K562 (cell line): ENCODE results near the gene STOML3. TPM values are rescaled to one million over a fixed set of nuclear protein-coding genes. Genes with fewer than 3 reads are reported as not detected.

ENCODE experiments used
- CBFA2T3 ChIP-seq: fragments of 450-650 bp; IDR thresholded peaks from 2 replicates; pipeline ENCODE4 v1.6.1; 2017
- CCNT2 ChIP-seq: IDR thresholded peaks from 2 replicates; pipeline ENCODE4 v1.6.1; 2011; ENCODE audit warnings: borderline replicate concordance, low read depth, mild to moderate bottlenecking, moderate library complexity, mixed read lengths, low read length; ENCODE audit not compliant: insufficient read length; ENCODE audit errors: extremely low read depth
- DMBX1 ChIP-seq: fragments of 250-450 bp; sonication (Bioruptor Pico); IDR thresholded peaks from 2 replicates; pipeline ENCODE4 v1.8.0; 2022; ENCODE audit warnings: inconsistent platforms, mild to moderate bottlenecking, moderate library complexity, borderline replicate concordance
- FOXM1 ChIP-seq, 2 experiments: fragments of 450-650 bp in 1 of 2; sonication (generic) in 1 of 2; formaldehyde crosslinking in 1 of 2; IDR thresholded peaks; 2 replicates each; pipeline versions ENCODE4 v1.6.1 to v1.9.0; 2017 to 2022; ENCODE audit warnings: low read depth in 2 of 2, mild to moderate bottlenecking in 2 of 2, missing genetic modification reagents in 1 of 2, moderate library complexity in 1 of 2
- GATAD2B ChIP-seq: fragments of 450-650 bp; IDR thresholded peaks from 2 replicates; pipeline ENCODE4 v1.6.1; 2017; ENCODE audit warnings: mild to moderate bottlenecking, borderline replicate concordance
- HDAC2 ChIP-seq: fragments of 450-650 bp; IDR thresholded peaks from 2 replicates; pipeline ENCODE4 v1.6.1; 2016; ENCODE audit warnings: mild to moderate bottlenecking
- MYC ChIP-seq, 2 experiments: fragments of 250-450 bp in 1 of 2; sonication (Bioruptor Pico) in 1 of 2; IDR thresholded peaks; 2 replicates each; pipeline versions ENCODE4 v1.5.1 to v1.6.1; 2012 to 2021; ENCODE audit warnings: low read depth in 2 of 2, borderline replicate concordance in 1 of 2, improper control_type of control experiment in 1 of 2, low read length in 1 of 2, mild to moderate bottlenecking in 1 of 2, moderate library complexity in 1 of 2
- NFIC ChIP-seq: fragments of 450-650 bp; IDR thresholded peaks from 2 replicates; pipeline ENCODE4 v1.6.1; 2017; ENCODE audit warnings: mild to moderate bottlenecking, inconsistent platforms
- PURB ChIP-seq: sonication (generic); formaldehyde crosslinking; IDR thresholded peaks from 2 replicates; pipeline ENCODE4 v1.9.0; 2021; ENCODE audit warnings: low read depth, mild to moderate bottlenecking, missing genetic modification reagents
- RBM39 ChIP-seq: fragments of 200-400 bp; formaldehyde crosslinking; optimal IDR thresholded peaks from 2 replicates; pipeline ENCODE3; 2018; ENCODE audit warnings: low read depth, low read length
- RCOR1 ChIP-seq, 2 experiments: IDR thresholded peaks; 2 replicates each; pipeline ENCODE4 v1.6.1; 2012; ENCODE audit warnings: low read depth in 2 of 2, low read length in 2 of 2, borderline replicate concordance in 1 of 2, improper control_type of control experiment in 1 of 2
- SMARCE1 ChIP-seq: fragments of 450-650 bp; IDR thresholded peaks from 2 replicates; pipeline ENCODE4 v1.7.1; 2016; ENCODE audit warnings: mild to moderate bottlenecking
- ZEB2 ChIP-seq: fragments of 450-650 bp; IDR thresholded peaks from 2 replicates; pipeline ENCODE4 v1.6.1; 2016
- ZNF143 ChIP-seq: sonication (generic); formaldehyde crosslinking; IDR thresholded peaks from 2 replicates; pipeline ENCODE4 v1.9.0; 2022; ENCODE audit warnings: mild to moderate bottlenecking, missing genetic modification reagents
- ZNF766 ChIP-seq: fragments of 200-800 bp; sonication (Bioruptor generic); conservative IDR thresholded peaks from 2 replicates; pipeline ENCODE4 v1.6.1; 2016; ENCODE audit warnings: missing genetic modification characterization, missing compliant biosample characterization
- polyA plus RNA-seq, 8 experiments: library from polyadenylated mRNA; depleted of rRNA in 4 of 8; stranded (reverse) in 5 of 8; unstranded in 3 of 8; fragments of >200 nt; fragmentation: Nextera tagmentation in 2 of 8; fragmentation: Illumina TruSeq in 1 of 8; extraction: Ambion mirVana in 2 of 8; extraction: Trizol in 1 of 8; gene quantifications; 2 replicates each; pipeline versions ENCODE4 v1.2.1 to v1.2.3, GENCODE V29; 2011 to 2014; ENCODE audit warnings: inconsistent platforms in 1 of 8, missing spikeins in 1 of 8
- total RNA-seq, 7 experiments: library from RNA; depleted of rRNA in 6 of 7; stranded (reverse); fragments of >200 nt in 6 of 7; fragmentation: Illumina TruSeq in 2 of 7; extraction: Trizol in 2 of 7; gene quantifications; 2 replicates each; pipeline versions ENCODE4 v1.2.1 to v1.2.3, GENCODE V29; 2011 to 2021; ENCODE audit warnings: low replicate concordance in 1 of 7
- TF ChIP-seq, protein P1 (sequence below): fragments of 250-450 bp; sonication (Bioruptor Pico); IDR thresholded peaks from 2 replicates; pipeline ENCODE4 v1.5.0; 2021
- TF ChIP-seq, protein P2 (sequence below): sonication (generic); formaldehyde crosslinking; IDR thresholded peaks from 2 replicates; pipeline ENCODE4 v1.8.0; 2022; ENCODE audit warnings: mild to moderate bottlenecking, missing genetic modification reagents
- TF ChIP-seq, protein P3 (sequence below): sonication (generic); formaldehyde crosslinking; IDR thresholded peaks from 2 replicates; pipeline ENCODE4 v1.8.0; 2022; ENCODE audit warnings: mild to moderate bottlenecking, missing genetic modification reagents
- TF ChIP-seq, protein P4 (sequence below): conservative IDR thresholded peaks from 2 replicates; pipeline ENCODE4 v1.6.1; 2011; ENCODE audit warnings: low read depth, mild to moderate bottlenecking, low read length; ENCODE audit not compliant: control insufficient read depth
- TF ChIP-seq, protein P5 (sequence below), 2 experiments: fragments of 450-650 bp in 1 of 2; sonication (generic) in 1 of 2; formaldehyde crosslinking in 1 of 2; IDR thresholded peaks in 1 of 2; conservative IDR thresholded peaks in 1 of 2; 2 replicates each; pipeline versions ENCODE4 v1.6.1 to v1.8.1; 2016 to 2023; ENCODE audit warnings: mild to moderate bottlenecking in 2 of 2, moderate library complexity in 2 of 2, inconsistent platforms in 1 of 2, missing genetic modification reagents in 1 of 2
- TF ChIP-seq, protein P6 (sequence below): fragments of 200-800 bp; sonication (Bioruptor generic); IDR thresholded peaks from 2 replicates; pipeline ENCODE4 v1.6.1; 2017; ENCODE audit warnings: missing genetic modification characterization, missing compliant biosample characterization

Gene STOML3
- total and polyA plus RNA-seq, 9 of the 15 experiments (the other 6 are each of a cell fraction or from before 2014, with no cell fraction given): 0.04 TPM; not detected in 8

DNA sequence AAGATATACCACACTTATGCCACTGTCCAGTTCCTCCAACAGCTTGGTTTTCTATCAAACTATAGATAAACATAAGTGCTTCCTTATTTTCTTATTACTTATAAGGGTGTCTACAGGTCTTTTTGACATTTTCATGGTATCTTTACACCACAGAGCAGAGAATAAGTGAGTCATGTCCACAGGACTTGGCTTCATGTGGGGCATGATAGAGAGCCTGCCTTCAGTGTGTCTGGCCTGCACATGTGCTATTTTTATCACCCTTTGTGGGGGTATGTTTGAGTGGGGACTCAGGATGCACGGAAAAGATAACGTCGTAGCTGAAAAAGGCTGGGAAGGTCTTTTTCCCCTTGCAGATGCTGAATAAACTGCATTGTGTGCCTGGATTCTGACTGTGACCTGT lies 8.1 kb upstream of the STOML3 start (continued):
- 0 out of 2 replicates have a peak, but pooled peaks have one; percentile 46 for TF ChIP-seq ZNF766
- no peak for TF ChIP-seq GATAD2B
- TF ChIP-seq, protein P1, sequence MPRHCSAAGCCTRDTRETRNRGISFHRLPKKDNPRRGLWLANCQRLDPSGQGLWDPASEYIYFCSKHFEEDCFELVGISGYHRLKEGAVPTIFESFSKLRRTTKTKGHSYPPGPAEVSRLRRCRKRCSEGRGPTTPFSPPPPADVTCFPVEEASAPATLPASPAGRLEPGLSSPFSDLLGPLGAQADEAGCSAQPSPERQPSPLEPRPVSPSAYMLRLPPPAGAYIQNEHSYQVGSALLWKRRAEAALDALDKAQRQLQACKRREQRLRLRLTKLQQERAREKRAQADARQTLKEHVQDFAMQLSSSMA: no peak
- TF ChIP-seq, protein P2, sequence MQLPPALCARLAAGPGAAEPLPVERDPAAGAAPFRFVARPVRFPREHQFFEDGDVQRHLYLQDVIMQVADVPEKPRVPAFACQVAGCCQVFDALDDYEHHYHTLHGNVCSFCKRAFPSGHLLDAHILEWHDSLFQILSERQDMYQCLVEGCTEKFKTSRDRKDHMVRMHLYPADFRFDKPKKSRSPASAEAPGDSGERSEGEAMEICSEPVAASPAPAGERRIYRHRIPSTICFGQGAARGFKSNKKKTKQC (CRISPR knock-in tag): no peak
- TF ChIP-seq HDAC2: peak; percentile 56; the same call in 1 of the 2 replicates
- TF ChIP-seq FOXM1 (IDR thresholded peaks at IDR 0.05; ENCODE audit: low read depth): peak; percentile 82
- TF ChIP-seq FOXM1 (CRISPR knock-in tag; IDR thresholded peaks at IDR 0.05; ENCODE audit: low read depth): no peak
- no peak for TF ChIP-seq RBM39
- TF ChIP-seq, protein P3, sequence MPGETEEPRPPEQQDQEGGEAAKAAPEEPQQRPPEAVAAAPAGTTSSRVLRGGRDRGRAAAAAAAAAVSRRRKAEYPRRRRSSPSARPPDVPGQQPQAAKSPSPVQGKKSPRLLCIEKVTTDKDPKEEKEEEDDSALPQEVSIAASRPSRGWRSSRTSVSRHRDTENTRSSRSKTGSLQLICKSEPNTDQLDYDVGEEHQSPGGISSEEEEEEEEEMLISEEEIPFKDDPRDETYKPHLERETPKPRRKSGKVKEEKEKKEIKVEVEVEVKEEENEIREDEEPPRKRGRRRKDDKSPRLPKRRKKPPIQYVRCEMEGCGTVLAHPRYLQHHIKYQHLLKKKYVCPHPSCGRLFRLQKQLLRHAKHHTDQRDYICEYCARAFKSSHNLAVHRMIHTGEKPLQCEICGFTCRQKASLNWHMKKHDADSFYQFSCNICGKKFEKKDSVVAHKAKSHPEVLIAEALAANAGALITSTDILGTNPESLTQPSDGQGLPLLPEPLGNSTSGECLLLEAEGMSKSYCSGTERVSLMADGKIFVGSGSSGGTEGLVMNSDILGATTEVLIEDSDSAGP (CRISPR knock-in tag): no peak
- TF ChIP-seq NFIC: peak; percentile 87
- peak; percentile 49; the same call in 1 of the 2 replicates for TF ChIP-seq MYC (IDR thresholded peaks at IDR 0.05; ENCODE audit: low read depth, low read length)
- no peak for TF ChIP-seq MYC (CRISPR knock-in tag; IDR thresholded peaks at IDR 0.05; ENCODE audit: borderline replicate concordance, low read depth)
- TF ChIP-seq PURB (CRISPR knock-in tag): no peak
- TF ChIP-seq DMBX1: peak; percentile 76
- TF ChIP-seq, protein P4, sequence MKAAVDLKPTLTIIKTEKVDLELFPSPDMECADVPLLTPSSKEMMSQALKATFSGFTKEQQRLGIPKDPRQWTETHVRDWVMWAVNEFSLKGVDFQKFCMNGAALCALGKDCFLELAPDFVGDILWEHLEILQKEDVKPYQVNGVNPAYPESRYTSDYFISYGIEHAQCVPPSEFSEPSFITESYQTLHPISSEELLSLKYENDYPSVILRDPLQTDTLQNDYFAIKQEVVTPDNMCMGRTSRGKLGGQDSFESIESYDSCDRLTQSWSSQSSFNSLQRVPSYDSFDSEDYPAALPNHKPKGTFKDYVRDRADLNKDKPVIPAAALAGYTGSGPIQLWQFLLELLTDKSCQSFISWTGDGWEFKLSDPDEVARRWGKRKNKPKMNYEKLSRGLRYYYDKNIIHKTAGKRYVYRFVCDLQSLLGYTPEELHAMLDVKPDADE: 0 out of 2 replicates have a peak, but pooled peaks have one; percentile 27
- TF ChIP-seq ZNF143 (CRISPR knock-in tag): no peak
- TF ChIP-seq SMARCE1: peak; percentile 86
- no peak for TF ChIP-seq ZEB2
- TF ChIP-seq, protein P5, sequence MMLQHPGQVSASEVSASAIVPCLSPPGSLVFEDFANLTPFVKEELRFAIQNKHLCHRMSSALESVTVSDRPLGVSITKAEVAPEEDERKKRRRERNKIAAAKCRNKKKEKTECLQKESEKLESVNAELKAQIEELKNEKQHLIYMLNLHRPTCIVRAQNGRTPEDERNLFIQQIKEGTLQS (IDR thresholded peaks at IDR 0.05): peak; percentile 78
- TF ChIP-seq, protein P5 (CRISPR knock-in tag; conservative IDR thresholded peaks at IDR 0.05): peak; percentile 83; the same call in 1 of the 2 replicates
- peak; percentile 98 for TF ChIP-seq CBFA2T3
- TF ChIP-seq CCNT2: no peak
- TF ChIP-seq, protein P6, sequence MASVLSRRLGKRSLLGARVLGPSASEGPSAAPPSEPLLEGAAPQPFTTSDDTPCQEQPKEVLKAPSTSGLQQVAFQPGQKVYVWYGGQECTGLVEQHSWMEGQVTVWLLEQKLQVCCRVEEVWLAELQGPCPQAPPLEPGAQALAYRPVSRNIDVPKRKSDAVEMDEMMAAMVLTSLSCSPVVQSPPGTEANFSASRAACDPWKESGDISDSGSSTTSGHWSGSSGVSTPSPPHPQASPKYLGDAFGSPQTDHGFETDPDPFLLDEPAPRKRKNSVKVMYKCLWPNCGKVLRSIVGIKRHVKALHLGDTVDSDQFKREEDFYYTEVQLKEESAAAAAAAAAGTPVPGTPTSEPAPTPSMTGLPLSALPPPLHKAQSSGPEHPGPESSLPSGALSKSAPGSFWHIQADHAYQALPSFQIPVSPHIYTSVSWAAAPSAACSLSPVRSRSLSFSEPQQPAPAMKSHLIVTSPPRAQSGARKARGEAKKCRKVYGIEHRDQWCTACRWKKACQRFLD (CRISPR knock-in tag): peak; percentile 76; the same call in 1 of the 2 replicates
- peak in 1 of 2 experiments; percentile 51; a peak in 1 of 4 replicates for TF ChIP-seq RCOR1 (IDR thresholded peaks at IDR 0.05; ENCODE audit: borderline replicate concordance in 1 of 2, low read depth in 2 of 2, low read length in 2 of 2)
